Muscle of leg (tissue), 11 donors: ENCODE measurements around the gene PTPN7. TPM values are rescaled to one million over a fixed set of nuclear protein-coding genes. Genes with fewer than 3 reads are reported as not detected.

Experiments
- DNase-seq: peaks from one replicate; pipeline ENCODE4 v3.0.0; 2013
- H3K27ac ChIP-seq: one replicate; pipeline ENCODE4 v1.5.1; 2013; ENCODE audit warnings: mild to moderate bottlenecking, low read length, control low read depth
- H3K27me3 ChIP-seq: one replicate; pipeline ENCODE4 v1.6.1; 2013; ENCODE audit warnings: low read length; ENCODE audit not compliant: control insufficient read depth, insufficient read depth
- H3K36me3 ChIP-seq: one replicate; pipeline ENCODE4 v1.6.1; 2013; ENCODE audit warnings: low read length; ENCODE audit not compliant: control insufficient read depth, insufficient read depth
- H3K4me1 ChIP-seq: one replicate; pipeline ENCODE4 v1.6.1; 2013; ENCODE audit warnings: low read length; ENCODE audit not compliant: control insufficient read depth, insufficient read depth
- H3K4me3 ChIP-seq: one replicate; pipeline ENCODE4 v1.5.1; 2013; ENCODE audit warnings: low read length, control low read depth
- H3K9me3 ChIP-seq: replicated peaks from 2 replicates; pipeline ENCODE4 v1.6.1; 2013; ENCODE audit warnings: low read depth, low read length; ENCODE audit not compliant: control insufficient read depth
- WGBS: methylation state at CpG from one replicate; pipeline ENCODE4 v1.1.5; 2013; ENCODE audit warnings: missing lambda C conversion rate; ENCODE audit not compliant: insufficient coverage; 5-methylcytosine and 5-hydroxymethylcytosine counted together
- polyA plus RNA-seq, 8 donors: library from polyadenylated mRNA; unstranded; fragments of 120-200 nt; gene quantifications; one replicate each; pipeline versions ENCODE4 v1.2.1 to v1.2.3, GENCODE V29; 2013; ENCODE audit warnings: inconsistent platforms in 1 of 8, low replicate concordance in 1 of 8; ENCODE audit not compliant: insufficient read length in 8 of 8, insufficient read depth in 1 of 8
- total RNA-seq: library from RNA; stranded (reverse); fragments of 120-200 nt; gene quantifications from one replicate; pipeline ENCODE4 v1.2.4, GENCODE V29; 2013

Gene PTPN7
- total and polyA plus RNA-seq, 9 donors = 0.44 to 1.1 (median 0.60) TPM

GRCh38 chr1:202165942-202166843, 5.8 kb upstream of the PTPN7 start:
- no peaks in the 10 kb centered on the region for H3K9me3 ChIP-seq
- no peaks in the 10 kb centered on the region for H3K36me3 ChIP-seq
- DNase-seq = no peak
- H3K27me3 ChIP-seq = peaks cover 4% of the 10 kb centered on the region
- H3K4me1 ChIP-seq = peaks cover 42% of the 10 kb centered on the region
- WGBS = 64% methylated on average over 6 of the region's 9 CpGs
- no peak overlapping the region for H3K4me3 ChIP-seq
- H3K27ac ChIP-seq = no peak overlapping the region

DNA sequence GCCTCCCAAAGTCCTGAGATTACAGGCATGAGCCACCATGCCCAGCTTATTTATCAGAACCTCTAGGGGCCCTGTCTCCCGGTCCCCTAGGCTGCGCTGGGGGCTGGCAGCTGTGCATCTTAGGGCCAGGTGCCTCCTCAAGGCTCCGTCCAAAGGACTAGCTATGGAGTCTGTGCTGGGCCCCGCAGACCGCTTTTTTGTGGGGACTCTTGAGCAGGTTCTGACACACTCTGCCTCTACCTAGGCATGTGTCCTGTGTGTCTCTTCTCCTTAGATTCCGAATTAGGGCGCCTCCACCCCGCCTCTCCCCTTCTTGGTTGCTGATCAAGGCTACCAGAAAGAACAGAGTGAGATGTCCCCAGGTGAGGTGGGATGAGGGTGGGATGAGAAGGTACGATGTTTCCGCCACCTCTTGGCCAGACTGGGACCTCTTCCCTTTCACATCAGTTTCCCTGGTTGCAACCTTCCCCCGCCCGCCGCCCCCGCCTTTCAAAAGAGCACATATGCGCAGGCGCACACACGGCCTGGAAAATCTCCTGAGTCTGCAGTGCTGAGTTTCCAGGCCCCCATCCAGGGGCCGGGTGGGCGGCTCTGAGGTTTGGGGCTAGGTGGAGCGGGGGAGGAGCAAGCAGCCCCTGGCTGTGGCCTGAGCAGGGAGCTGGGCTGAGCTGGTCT, 5.0 kb upstream of the PTPN7 start:
- H3K27ac ChIP-seq = no peak overlapping the region
- 55% methylated on average over 9 of the region's 20 CpGs for WGBS
- H3K9me3 ChIP-seq = no peaks in the 10 kb centered on the region
- peaks cover 47% of the 10 kb centered on the region for H3K4me1 ChIP-seq
- H3K4me3 ChIP-seq = no peak overlapping the region
- H3K36me3 ChIP-seq = no peaks in the 10 kb centered on the region
- DNase-seq = peak; percentile 88
- H3K27me3 ChIP-seq = peaks cover 4% of the 10 kb centered on the region

DNA sequence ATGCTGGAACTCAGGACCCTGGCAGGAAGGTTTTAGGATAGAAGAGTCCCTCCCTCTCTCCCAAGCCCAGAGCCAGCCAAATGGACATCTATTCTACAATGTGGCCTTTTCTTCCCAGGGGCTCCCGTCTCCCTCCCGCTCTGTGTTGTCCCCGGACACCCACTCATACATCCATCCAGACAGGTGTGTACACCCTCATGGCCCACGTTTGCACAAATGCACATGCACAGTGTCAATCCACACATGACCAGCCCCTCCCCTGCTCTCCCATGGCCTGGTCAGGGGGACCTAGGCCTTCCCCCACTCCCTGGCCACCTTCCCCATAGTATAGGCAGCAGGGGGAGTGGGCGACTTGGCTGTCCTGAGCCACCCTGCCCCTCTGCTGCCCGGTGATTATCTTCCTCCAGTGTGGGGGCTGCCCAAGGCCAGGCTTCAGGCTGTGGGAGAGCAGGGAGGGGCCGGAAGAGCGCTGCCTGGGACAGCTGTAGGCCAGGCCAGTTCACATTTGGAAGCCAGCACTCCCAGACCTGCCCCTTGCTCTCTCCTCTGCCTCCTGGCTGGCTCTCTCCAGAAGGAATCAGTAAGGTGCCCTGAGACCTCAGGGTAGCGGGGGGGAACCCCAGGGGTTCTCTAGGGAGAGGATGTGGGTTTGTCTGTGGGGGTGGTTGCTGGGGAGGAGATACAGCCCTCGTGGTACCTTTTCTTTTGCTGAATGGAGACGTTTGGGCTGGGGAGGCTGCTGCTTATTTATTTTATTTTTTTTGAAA, 4.1 kb upstream of the PTPN7 start:
- Histone ChIP-seq H3K27me3 (peaks cover 4% of the 10 kb centered on the region), H3K4me3 (no peak overlapping the region), H3K9me3 (no peaks in the 10 kb centered on the region), H3K27ac (no peak overlapping the region), H3K4me1 (peaks cover 52% of the 10 kb centered on the region), H3K36me3 (no peaks in the 10 kb centered on the region)
- DNase-seq = no peak
- 60% methylated on average over 5 of the region's 11 CpGs for WGBS

GRCh38 chr1:202163281-202164270, 3.2 kb upstream of the PTPN7 start:
- WGBS = 72% methylated on average over 6 of the region's 12 CpGs
- H3K27ac ChIP-seq = no peak overlapping the region
- peaks cover 48% of the 10 kb centered on the region for H3K4me1 ChIP-seq
- H3K27me3 ChIP-seq = peaks cover 4% of the 10 kb centered on the region
- no peaks in the 10 kb centered on the region for H3K36me3 ChIP-seq
- no peaks in the 10 kb centered on the region for H3K9me3 ChIP-seq
- no peak for DNase-seq
- no peak overlapping the region for H3K4me3 ChIP-seq

DNA sequence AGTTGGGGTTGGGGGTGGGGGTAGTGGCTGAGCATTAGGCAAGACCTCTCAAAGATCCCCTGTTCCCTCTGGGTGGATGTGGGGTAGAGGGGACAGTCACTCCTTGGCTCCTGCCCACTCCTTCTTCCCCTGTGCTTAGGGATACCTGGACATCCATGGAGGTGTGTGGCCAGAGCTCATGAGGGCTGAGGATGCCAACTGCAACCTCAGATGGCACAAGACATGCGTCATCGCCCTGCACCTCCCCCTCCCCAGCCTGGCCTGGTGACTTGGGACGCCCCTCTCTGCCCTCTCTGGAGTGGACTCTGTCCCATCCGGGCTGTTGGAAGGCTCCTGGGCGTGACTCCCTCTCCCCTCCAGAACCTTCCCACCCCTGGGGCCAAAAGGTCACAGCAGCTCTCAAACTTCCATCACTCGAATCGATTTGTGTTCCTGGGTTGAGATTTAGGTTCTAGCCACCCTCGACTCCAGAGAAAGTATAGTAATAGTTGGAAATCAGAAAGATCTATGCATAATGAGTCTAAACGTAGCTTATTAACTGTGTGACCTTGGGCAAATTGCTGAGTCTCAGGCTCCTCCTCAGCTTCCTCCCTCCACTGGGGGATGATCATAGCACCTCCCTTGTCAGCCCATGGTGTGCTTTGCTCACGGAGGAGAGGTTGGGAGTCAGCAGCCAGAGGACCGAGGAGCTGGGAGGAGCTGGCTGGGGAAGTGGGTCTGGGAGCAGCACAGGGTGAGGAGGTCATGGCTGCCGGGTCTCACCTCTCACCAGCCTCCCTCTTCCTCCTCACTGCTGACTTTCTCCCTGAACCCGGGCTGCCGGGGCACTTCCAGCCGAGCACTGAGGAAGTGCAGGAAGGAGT, 2.2 kb upstream of the PTPN7 start:
- H3K4me1 ChIP-seq = peaks cover 39% of the 10 kb centered on the region
- H3K9me3 ChIP-seq = no peaks in the 10 kb centered on the region
- H3K36me3 ChIP-seq = no peaks in the 10 kb centered on the region
- DNase-seq = no peak
- H3K27ac ChIP-seq = no peak overlapping the region
- no peak overlapping the region for H3K4me3 ChIP-seq
- peaks cover 4% of the 10 kb centered on the region for H3K27me3 ChIP-seq
- 88% methylated on average over 3 of the region's 15 CpGs for whole genome bisulfite sequencing

DNA sequence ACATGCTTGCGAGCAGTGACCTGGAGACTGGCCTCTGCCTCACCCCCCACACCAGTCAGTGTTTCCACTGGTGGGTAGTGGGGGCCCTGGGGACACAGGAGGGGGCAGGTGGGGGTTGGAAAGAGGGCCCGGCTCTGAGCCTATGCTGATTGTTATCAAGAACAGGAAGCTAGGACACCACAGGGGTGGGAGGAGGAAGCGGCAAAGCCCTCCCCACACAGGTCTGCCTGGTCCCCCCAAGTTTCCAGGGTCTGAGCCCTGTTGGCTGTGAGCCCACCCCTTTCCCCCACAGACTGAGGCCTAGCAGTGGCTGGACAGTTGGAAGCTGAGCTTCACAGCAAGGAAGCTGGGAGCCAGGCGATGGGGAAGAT, 1.6 kb upstream of the PTPN7 start:
- Histone ChIP-seq H3K9me3 (no peaks in the 10 kb centered on the region), H3K27ac (no peak overlapping the region), H3K27me3 (peaks cover 4% of the 10 kb centered on the region), H3K4me1 (peaks cover 37% of the 10 kb centered on the region), H3K4me3 (no peak overlapping the region), H3K36me3 (no peaks in the 10 kb centered on the region)
- WGBS = no CpG with 5 or more reads among the region's 4 CpGs
- DNase-seq = no peak

- Histone ChIP-seq H3K27ac (no peak overlapping the region), H3K27me3 (peaks cover 3% of the 10 kb centered on the region)
- WGBS = 48% methylated on average over 13 of the region's 22 CpGs
Observed at GRCh38 chr1:202161151-202162046, 997 bp upstream of the PTPN7 start.

GRCh38 chr1:202159534-202160371, 649 bp downstream of the PTPN7 start:
- Histone ChIP-seq H3K9me3 (no peaks in the 10 kb centered on the region), H3K4me3 (peak overlapping the region; percentile 13), H3K27ac (peak overlapping the region; percentile 7), H3K27me3 (peaks cover 2% of the 10 kb centered on the region), H3K4me1 (peaks cover 35% of the 10 kb centered on the region), H3K36me3 (no peaks in the 10 kb centered on the region)
- DNase-seq = no peak
- 69% methylated on average over 12 of the region's 16 CpGs for WGBS

More at GRCh38 chr1:202161151-202162046, 997 bp upstream of the PTPN7 start:
- no peaks in the 10 kb centered on the region for H3K9me3 ChIP-seq
- no peak overlapping the region for H3K4me3 ChIP-seq
- peaks cover 37% of the 10 kb centered on the region for H3K4me1 ChIP-seq
- no peak for DNase-seq
- H3K36me3 ChIP-seq = no peaks in the 10 kb centered on the region
